HL-60/S4 (cell line): ENCODE measurements around the gene TCOF1.

Experiments used
- in situ Hi-C: fragments of 300-500 bp; cut with MboI; formaldehyde crosslinking; loops from 2 replicates; pipeline ENCODE4 v1.14.3; 2022; ENCODE audit warnings: low sequenced_read_pairs

The TCOF1 gene

DNA sequence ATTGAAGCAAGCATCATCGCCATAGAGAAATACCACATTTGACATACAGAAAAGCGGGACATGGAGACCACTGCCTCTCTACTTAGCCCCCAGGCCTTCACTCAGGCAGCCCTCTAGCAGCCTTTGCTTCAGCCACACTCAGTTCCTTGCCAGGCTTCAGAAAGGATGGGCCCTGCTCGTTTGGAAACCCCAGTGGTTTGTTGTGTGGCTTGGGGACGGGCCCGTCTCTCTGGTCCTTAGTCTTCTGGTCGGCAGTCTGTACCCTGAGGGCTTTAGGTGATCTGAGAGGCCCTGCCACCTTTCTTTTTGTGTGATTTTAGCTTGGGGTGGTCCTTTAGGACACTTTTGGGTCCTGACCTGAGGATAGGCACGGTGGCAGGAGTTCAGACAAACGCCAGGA lies 33.7 kb upstream of the TCOF1 start:
- in situ Hi-C loops, result no loop called here

DNA sequence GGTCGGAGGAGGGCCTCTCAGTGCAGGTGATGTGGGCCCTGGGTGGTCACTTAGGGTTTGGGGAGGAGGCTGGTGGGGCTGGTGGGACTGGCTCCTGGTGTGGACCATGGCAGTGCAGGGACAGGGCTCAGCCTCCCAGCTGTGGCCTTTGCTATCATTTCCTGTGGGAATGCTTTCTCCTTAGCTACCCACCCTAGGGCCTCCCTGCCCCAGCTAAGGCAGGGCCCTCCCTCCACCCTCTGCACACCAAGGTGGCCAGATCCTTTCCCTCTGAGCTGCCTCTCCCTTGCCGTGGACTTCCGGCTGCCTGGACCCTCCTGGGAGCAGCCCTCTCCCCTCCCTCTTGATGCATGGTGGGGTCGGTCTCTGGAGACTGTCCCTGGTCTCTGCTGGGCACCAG lies 32.1 kb upstream of the TCOF1 start:
- in situ Hi-C loops, result no loop called here

DNA sequence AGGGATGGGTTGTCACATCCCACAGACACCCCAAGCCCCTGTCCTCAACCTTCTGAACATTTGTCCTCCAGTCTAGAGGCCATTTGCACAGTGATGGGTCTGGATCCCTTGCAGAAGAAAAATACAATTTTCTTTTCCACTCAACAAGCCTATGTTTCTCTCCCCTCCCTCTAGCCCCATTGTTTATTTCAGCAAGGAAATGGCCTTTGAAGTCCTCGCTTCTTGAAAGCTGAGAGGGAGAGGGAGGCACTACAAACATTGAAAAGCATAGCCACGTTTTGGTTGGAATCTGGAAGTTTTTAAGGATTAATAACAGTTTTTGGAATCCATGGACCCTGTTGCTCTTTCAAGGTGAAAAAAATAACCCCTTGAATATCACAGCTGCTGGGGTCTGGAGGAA lies 30.8 kb upstream of the TCOF1 start:
- in situ Hi-C loops, result no loop called here

DNA sequence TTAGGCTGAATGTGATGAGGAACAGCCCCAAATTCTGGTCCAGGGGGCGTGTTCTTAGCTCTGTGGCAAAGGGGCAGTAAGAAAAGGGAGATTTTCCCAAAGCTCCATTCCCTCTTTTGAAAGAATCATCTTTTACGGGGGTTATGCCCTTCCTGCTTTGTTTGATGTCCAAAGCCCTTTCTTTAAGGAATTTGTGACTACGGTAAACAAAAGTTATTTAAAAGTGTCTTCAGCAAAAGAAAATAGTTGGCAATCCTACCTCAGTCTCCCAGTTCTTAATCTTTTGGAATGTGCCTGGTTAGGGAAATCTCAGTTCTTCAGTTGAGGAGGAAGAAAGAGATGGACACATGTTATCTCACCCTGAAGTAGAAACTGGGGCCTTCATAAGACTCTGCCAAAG lies 30.4 kb upstream of the TCOF1 start:
- in situ Hi-C loops, result no loop called here

DNA sequence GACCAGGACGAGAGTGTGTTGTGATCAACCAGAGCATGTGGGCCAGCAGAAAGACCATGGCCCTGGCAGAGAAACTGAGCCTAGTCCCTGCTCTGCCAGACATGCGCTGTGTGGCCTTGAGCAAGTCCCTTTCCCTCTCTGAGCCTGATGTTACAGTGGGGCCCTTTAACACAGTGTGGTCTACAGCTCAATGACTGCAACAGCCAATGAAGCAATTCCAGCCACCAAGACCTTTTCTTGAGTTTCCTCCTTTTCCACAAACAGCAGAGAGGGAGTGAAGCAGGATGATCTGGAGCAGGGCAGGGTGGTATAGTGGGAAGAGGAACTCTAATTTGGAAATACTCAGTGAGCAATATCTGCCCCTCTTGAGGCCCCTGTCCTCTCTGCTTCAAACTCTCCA lies 29.0 kb upstream of the TCOF1 start:
- in situ Hi-C loops, result no loop called here

DNA sequence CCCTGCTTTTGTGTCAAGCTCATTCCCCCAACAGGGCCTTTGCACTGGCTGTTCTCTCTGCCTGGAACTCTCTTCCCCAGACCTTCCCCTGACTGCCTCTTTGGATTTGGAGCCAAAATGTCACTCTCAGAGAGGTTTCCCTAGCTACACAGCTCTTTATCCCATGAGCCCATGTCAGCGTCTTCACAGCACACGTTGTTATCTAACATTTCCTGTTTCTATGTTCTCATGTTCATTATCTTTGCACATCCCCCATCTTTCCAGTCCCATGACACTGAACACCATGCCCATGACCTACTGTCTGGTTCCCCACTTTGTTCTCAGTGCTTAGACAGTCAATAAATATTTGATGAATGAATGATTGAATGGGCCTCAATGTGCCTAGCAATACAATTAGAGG lies 28.5 kb upstream of the TCOF1 start:
- in situ Hi-C loops, result no loop called here

DNA sequence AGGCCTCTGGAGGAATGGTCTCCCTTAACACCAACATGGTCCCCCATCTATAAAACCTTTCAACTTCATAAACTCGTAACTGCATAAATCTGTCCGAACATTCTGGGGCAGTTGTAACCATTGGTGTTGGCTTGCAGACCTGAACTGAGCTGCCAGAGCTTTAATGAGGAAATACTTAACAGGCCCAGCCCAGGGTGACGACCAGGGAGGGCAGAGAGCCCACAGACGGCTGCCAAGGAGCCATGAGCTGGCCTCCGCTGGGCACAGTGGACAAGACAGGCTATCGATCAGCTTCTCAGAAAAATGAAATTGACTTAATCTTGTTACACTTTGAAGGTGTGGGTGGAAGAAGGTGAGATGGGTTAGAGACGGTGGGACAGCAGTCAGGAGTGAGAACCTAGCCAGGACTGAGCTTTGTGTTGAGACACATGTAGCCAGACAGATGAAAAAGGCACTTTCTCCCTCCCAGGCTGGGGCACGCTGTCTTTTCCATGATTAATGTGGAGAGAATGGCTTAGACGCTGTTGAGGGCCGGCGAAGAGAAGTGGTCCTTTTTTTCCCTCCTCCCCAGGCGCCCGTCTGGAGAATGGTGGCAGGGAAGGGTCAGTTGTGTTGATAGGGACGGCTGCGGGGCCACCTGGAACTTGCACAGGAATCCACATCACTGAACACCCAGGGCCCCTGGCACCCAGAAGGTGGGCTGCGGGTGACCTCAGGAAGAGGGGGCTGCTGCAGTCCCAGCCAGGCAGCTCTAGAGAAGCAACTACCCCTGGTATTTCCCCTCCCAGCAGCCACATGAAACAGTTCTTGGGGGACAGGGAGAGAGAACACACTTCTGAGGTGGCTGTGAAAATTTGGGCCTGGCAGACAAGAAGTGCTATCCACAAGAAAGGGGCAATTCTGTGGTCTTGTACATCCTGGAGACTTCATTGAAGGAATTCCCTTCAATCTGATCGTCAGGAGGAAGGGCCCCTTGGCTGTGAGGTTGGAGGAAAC lies 27.3 kb upstream of the TCOF1 start:
- in situ Hi-C loops, result no loop called here

DNA sequence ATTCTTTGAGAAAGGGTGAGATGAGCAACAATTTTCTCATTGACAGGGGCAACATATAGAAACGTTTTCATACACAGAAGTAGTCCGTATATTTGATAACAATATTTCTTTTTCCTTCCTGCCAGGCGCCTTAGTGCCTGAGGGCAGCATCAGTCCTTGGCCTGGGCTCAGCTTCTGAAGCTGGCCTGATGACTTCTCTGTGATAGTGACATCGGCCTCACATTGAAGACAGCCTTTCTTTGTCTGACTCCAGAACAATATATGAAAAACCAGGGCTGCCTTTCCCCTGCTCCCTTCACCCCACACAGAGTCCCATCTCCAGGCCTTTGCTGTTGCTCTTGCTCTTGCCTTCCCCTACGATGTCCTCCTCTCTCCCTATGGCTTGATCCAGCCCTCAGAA lies 24.1 kb upstream of the TCOF1 start:
- in situ Hi-C loops, result no loop called here

DNA sequence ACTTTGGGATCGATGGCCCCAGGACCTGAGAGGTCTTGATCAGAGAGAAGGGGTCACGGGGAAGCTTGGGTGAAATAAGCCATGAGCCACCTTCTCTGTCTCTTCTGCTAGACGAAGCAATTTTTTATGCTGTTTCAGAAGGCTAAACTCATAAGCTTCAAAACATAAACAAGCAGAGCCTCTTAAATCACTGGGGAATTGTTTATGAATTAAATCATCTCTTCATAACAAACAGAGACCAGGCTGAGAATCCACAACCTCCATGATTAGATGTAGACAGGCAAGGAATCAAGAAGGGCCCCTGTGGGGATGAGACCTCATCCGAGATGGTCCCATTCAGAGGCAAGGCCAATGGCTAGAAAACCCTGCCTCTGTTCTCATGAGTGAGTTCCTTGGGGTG lies 21.7 kb upstream of the TCOF1 start:
- in situ Hi-C loops, result no loop called here

DNA sequence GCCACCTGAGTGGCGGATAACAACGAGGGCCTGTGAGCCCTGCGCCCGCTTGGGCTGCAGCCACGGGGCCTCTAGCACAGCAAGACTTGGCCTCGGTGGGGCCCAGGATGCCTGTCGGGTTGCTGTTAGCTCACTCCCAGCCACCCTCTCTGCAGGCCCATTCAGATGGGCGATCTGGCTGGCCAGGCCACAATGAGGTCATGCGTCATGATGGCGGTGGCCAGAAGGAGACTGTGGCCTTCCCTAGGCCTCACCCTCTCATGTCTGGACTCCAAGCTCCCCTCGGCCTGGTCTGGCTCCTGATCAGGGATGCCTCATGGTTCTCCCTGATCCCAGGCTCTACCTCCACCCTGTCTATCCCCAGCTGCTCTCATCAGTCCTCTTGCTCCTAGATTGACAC lies 19.0 kb upstream of the TCOF1 start:
- in situ Hi-C loops, result no loop called here

DNA sequence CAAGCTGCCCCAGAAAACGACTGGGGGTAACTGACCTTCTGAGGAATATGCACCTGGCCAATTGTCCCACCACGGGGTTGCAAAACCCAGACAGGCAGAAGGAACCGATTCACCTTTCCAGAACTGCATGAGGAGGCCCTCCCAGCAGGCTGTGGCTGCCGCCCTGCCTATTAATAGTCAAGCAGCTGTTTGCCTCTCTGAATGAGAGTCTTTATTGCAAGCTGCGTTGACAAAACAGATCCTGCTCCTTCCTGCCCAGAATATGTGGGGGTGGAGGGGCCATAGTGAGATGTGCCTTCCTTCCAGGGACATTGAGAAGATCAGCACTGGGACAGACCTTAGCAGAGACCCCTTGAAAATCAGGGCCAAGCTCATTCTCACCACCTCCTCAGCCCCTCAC lies 18.3 kb upstream of the TCOF1 start:
- in situ Hi-C loops, result no loop called here

DNA sequence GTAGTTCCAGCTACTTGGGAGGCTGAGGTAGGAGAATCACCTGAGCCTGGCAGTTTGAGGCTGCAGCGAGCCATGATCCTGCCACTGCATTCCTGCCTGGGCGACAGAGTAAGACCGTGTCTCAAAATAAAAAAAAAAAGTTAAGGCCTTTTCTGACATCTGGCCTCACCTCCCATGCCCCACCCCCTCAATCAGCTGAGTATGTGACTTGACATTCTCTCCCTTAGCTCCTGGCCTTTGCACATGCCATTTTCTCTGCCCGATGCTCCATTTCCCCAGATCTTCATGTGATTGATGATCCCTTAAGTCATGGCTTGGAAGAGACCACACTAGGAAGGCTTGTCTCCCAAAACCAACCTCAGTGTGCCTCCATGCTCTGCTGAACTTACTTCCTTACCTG lies 17.7 kb upstream of the TCOF1 start:
- in situ Hi-C loops, result no loop called here

DNA sequence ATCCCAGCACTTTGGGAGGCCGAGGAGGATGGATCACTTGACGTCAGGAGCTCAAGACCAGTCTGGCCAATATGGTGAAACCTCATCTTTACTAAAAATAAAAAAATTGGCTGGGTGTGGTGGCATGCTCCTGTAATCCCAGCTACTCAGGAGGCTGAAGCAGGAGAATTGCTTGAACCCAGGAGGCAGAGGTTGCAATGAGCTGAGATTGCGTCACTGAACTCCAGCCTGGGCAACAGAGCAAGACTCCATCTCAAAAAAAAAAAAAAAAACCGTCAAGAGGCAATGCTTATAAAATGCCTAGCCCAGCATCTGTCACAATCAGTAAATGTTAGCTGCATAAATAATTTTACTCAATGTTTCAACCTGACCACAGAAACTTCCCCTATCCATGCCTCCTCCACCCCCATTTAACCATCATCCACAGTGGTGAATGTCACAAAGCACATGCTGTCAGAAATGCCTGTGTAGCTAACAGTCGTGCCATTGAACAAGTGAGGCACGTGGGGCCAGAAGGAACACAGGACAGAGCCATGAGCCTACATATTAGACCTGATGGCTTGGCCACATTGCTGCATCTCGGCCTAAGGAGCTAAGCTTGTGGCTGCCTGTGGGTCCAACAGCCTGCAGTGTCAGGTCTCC lies 16.8 kb upstream of the TCOF1 start:
- in situ Hi-C loops, result no loop called here

DNA sequence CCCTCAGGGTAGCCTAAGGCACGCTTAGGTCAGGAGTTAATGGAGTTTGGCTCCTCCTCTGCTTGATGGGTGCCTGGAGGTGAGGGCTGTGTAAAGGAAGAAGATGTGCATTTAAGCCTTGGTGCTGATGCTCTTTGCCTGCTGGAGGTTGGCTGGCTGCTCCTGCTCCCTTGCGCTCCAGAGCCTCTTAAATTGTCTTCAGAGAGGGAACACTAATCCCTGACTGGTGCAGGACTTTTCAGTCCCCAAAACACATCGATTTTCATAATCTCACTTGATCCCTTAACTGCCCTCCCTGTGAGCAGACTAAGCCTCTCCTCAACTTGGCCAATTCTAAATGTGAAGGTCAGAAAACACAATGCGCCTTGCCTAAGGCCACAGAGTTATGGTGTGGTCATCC lies 16.2 kb upstream of the TCOF1 start:
- in situ Hi-C loops, result no loop called here

DNA sequence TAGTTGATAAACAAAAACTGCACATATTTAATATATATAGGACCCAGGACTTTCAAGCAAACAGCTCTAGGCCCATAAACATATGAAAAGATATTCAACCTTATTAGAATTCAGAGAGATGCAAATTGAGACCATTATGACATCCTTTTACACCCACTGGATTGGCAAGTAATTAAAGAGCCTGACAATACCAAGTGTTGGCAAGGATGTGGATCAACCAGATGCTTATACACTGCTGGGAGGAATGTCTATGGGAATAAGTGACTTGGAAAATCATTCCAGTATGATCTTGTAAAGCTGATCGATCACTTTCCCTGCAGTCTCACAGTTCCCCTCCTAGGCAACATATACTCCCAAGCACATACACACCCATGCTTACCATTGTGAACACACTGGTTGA lies 15.5 kb upstream of the TCOF1 start:
- in situ Hi-C loops, result no loop called here

DNA sequence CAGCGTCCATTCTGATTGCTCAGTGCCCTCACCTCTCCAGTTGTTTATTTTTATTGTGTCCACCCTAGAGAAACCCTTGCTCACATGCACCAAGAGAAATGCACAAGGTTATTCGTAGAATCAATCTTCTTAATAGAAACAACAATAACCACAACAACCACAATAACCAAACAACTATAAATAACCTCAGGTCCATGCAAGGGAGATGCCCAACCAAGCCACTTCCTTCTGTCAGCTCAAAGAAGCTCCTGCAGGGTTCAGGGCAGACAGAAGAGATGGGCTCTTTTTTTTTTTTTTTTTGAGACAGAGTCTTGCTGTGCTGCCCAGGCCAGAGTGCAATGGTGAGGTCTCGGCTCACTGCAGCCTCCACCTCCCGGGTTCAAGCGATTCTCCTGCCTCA lies 14.9 kb upstream of the TCOF1 start:
- in situ Hi-C loops, result no loop called here

DNA sequence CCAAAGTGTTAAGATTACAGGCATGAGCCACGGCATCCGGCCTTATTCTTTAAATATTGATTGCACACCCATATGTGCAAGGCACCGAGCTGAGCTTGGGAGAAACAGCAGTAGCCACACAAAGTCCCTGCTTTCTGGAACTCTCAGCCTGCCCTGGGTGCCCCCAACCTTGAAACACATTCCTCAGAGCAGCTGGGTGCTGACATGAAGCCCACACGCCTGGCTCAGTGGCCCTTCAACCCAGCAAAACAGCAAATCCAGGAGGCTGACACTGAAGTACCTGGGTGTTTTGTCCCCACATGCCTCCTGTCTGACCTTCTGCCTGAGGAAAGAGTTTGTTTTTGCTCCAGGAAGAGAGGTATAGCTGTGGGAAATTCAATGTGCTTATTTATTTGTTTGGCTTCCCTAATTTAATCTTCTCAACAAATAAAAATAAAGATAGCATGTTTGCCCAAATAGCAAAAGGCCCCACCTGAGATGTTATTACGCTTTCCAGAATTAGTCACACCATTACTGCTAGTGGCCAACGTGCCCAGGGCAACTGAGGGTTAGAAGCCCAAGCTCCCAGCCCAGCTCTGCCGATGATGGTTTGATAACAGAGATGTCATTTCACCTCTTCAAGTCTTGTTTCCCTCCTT lies 13.4 kb upstream of the TCOF1 start:
- in situ Hi-C loops, result no loop called here

DNA sequence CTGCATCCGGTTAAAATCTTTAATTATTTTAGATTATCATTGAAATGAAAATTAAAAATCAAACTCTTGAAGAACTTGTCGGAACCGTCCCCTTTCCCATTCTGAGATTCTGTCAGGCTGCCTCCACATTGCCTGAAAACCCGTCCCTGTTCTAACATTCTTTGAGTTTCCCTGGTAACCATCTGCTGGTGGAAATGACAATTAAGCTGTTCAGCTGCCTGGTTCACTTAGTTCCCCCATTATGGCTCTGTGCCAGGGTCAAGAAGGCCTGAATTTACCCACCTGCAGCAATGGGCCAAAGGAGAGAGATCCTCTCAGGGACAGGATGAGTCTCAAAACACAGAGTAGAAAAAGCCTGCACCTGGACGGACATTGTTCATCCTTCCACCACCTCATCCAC lies 11.8 kb upstream of the TCOF1 start:
- in situ Hi-C loops, result no loop called here

DNA sequence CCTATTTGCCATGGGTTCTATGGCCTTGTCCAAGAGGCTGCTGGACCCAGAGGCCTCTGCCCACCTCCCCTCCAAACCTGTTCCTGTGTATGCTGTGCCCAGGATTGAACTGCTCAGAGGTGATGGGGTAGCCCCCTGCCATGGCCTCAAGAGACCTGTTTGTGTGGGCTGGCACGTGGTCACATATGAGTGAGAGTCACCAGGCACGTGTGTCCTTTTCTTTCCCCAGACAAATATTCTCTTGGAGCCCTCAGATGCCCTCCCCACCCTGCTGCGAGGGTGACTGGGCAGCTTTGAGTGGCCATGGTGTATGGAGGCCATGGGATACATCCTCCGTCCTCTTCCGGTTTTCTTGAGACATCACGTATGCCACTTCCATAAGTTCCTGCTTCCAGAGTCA lies 10.9 kb upstream of the TCOF1 start:
- in situ Hi-C loops, result no loop called here

DNA sequence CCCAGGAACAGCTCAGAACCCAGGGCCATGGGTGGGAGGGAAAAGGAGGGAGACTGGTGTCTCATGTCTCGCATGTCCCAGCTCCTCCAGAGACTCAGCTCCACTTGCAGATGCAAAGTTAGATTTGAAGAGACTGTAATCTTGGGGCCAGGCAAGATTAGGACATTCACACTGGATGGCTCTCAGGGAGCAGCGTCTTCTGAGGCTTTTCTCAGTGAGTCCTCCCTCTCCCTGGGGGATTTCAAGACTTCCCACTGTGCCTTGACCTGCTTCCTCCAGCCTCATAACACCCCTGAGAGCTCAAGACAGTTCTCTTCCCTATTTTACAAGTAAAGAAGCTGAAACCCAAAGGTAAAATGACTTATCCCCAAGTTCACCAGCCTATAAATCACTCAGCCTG lies 10.5 kb upstream of the TCOF1 start:
- in situ Hi-C loops, result no loop called here

DNA sequence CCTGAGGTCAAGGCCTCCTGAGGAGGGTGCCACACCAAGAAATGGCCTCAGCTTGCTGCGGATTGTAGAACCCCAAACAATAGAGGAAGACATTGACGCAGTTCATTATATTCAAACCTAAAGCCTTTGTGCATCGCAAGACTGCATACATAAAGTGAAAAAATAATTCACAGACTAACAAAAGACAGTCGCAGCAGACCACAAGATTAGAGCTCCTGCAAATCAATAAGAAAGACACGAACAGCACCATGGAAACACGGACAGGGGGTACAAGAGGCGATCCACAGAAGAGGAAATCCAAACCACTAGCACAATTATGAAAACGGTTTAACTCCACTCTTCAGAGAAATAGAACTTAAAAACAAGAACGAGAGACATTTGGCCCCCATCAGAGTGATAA lies 10.0 kb upstream of the TCOF1 start:
- in situ Hi-C loops, result no loop called here

DNA sequence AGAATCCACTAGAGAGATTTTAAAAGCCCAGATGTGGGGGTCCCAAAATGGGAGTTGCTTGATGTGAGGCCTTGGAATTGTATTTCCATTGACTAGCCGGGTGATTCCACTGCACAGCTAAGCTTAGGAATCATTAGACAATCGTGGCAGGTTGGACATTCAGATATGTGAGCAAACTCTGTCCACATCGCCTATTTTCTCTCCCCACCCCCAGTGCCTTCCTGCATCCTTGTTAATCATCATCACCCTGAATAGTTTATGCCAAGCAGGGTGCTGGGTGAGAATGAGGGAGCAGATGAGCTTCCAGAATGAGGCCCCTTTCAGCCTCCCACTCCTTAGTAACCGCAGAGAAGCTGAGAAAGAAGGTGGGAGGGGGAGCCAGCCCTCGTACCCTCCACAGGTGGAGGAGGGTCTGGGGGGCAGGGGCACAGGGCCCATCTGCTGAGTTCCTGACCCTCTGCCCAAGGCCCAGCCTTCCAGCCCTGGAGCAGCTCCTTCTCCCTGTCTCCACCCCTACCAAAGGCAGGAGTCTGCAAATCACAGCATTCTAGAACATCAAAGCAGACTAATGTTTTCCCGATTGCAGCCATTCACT lies 7.7 kb upstream of the TCOF1 start:
- in situ Hi-C loops, result no loop called here
